Skin of body (tissue), 2 donors: ENCODE measurements around the gene CCL5. TPM values are rescaled to one million over a fixed set of nuclear protein-coding genes. Genes with fewer than 3 reads are reported as not detected.

Experiments
- DNase-seq: peaks from one replicate; lab custom pipeline; 2025; lab: John Stamatoyannopoulos, UW
- total RNA-seq: library from RNA; depleted of rRNA; stranded (reverse); fragments of >200 nt; gene quantifications from one replicate; pipeline ENCODE4 v1.2.3, GENCODE V29; 2014

The CCL5 gene
- total RNA-seq, 1 donor from 2014 or later = 1.4 TPM

- DNase-seq = no peak
Measured at GRCh38 chr17:35868737-35869136, 11.4 kb downstream of the CCL5 start, which contains the start of gene HEATR9. Gene HEATR9, minus strand, starts transcription at chr17:35868891. Its CDS starts 149 bp downstream, at chr17:35868742.

- DNase-seq = no peak
Measured at GRCh38 chr17:35867574-35867973, 12.6 kb downstream of the CCL5 start.

- DNase-seq = no peak
Measured at GRCh38 chr17:35866341-35866950, 13.7 kb downstream of the CCL5 start.

DNA sequence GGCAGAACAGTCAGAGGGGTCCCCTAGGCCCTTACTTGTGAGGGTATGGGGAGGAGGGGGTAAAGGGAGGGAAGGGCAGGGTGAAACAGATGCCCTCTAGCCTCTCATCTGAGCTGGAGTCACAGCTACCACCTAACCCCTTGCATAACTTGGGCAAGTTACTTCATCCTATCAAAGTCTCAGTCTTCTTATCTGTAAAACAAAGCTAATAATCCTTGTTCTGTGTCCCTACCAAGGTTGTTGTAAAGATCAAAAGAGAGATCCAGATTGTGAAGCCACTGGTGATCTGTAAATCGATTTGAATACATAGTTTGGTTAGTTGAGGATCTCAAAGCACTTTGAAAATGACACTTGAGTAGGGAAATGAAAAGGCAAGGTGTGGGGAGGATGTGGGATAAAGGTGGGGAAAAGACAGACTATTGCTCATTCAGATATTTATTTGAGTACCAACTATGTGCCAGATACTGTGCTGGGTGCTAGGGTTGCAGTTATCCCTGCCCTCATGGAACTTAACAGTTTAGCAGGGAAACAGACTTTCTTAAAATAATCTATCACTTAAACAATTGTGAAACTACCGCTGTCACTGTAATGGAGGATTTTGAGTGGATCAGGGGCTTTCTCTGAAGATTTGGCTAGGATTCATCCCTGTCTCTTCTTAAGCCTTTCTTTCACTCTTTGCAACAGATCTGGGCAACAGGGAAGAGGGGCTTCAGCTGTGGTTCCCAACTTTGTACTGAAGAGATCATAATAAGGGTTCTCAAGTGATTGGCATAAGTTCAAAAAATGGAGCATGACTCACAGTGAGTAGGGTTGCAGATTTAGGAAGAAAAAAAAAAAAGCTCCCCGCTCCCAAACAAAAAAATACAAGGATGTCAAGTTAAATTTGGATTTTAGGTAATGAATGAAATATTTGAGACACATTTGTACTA, 14.5 kb downstream of the CCL5 start:
- no peak for DNase-seq

DNA sequence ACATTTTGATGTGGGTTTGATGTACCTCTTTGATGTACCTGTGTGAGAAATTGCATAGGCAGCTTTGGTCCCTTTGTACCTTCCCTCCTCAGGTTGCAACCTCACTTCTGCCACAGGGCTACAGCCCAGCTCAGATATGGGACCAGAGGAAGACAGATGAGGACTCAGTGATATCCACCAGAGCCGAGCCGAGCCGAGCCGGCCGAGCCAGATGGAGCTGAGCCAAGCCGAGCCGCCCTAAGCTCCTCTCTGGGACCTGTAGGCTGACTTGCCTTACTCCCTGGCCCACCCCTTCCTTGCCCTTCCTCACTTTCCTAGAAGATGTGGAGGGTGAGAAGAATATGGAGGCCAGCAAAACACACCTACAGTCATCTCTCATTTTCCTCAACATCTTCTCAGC, 15.3 kb downstream of the CCL5 start:
- no peak for DNase-seq

DNA sequence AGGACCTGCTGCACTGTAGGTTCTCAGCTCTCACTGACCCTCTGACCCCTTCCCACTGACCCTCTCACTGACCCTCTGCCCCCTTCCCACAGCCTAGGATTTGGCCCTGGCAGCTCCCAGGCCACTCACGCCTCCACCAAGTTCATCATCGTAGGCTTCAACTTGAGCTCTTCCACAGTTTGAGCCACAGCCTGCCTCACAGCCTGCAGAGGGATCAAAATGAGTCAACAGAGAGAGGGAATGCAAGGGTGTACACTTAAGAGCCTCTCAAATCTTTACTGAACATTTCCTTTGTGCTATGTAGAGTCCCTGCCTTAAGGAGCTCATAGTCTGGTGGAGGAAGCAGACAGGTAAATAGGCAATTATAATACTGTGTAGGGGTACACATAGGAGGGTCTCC, 23.6 kb downstream of the CCL5 start:
- no peak for DNase-seq

- DNase-seq = no peak
Measured at GRCh38 chr17:35855965-35856364, 24.2 kb downstream of the CCL5 start.

DNA sequence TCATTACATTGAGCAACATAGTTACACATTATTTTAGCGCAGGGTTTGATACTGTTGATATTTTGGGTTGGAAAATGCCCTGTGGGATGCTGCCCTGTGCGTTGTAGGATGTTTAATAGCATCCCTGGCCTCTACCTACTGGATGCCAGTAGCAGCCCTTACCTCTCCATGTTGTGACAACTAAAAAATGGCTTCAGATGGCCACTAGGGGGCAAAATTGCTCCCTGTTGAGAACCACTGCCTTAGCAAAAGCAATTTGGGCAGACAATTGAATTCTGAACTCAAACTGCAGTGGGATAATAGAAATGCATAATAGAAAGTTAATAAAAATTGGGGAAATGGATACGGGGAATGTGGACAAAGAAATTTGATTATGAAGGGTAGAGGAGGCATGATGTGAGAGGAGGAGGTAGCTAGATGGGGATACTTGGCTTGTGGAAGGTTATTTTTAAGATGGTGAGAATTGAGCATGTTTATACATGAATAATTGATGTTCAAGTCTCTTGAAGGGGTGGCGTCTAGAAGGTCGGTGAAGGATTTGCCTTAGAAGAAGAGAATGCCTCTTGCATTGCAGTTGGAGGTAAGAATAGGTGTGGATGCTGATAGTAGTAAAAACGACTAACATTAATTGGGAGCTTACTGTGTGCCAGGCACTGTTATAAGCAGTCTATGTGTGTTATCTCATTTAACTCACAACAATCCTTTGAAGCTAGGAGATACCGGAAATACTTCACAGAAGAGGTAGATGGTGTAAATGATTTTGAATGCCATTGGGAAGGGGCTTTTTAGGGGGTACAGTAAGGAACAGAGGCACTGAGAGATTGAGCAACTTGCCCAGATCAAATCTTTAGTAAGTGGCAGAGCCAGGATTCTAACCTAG, 30.5 kb downstream of the CCL5 start:
- no peak for DNase-seq

DNA sequence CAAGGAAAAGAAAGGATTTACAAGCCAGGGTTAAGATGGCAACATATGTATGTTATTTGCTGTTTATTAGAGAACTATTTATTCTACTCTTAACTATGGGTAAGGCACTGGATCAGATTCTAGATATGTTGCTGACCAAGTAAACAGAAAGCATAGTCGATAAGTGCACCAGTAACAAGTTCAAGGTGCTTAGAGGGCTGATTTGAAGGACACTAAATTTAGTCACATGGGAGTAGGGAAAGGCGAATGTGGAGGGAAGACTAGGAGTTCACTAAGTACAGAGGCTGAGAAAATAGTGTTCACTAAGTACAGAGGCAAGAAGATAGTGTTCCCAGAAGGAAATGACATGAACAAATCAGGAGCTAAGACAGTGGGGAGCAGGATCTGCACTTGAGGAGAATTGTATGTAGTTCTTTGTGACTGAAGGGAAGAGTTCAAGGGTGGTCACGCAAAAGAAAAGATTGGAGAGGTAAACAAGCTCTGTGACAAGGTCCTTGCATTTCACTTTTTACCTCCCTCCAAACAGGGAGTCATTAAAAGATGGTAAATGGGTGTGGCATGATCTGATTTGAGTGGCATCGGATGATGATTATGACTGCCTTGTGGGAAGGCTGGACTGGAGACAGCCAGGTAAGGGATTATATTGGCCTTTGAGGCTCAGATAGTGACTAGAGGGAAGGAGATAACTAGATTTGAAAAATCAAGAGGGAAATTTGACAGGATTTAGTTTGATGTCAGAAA, 32.4 kb downstream of the CCL5 start:
- no peak for DNase-seq

DNA sequence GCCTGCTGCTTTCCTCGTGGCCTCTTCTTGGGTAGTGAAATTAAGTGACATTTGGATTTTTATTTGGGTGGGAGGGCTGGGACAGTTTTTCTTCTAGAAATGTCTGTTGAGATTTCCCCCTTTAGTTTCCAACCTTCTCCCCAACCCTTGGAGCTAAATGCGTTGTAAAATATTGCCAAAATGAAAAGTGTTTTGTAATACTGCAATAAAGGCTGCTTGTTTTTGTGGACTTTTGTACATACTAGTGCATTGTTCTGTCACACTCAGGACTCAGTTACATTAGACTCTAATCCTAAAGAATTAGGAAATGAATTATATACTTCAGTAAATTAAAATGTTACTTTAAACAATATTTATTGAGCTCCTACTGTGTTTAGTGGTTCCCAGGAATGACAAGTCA, 33.2 kb downstream of the CCL5 start:
- DNase-seq = no peak

DNA sequence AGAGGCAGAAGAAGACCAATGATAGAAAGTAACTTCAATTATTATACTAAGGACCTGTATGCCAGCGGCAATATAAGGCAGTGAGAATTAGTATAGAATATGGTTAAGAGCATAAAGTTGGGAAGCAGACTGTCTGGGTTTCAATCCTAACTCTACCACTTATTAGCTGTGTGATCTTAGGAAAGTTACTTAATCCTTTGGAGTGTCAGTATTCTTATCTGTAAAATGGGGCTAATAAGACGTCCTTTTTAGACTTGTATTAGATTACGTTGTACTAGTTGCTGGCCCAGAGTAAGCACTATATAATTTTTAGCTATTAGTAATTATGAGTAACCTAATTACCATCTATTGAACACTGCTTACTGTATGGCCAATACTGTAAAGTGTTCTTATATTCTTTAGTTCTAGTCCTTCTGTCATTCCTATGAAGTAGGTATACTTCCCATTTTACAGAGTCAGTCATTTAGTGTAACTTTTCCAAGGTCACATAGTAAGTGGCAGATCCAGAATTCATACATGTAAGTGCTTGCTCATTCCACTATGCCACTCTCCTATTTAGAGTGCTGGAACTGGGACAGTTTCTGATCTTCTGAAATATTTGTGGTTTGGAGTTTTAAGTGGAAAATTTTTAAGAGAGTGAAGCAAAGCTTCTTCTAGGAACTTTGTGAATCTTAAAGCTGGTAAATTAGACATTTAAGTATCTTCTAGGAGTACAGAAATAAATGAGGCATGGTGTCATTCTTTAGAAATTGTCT, 33.9 kb downstream of the CCL5 start:
- DNase-seq = no peak

GRCh38 chr17:35844547-35844946, 35.6 kb downstream of the CCL5 start:
- no peak for DNase-seq

- DNase-seq = no peak
Measured at GRCh38 chr17:35843698-35844097, 36.5 kb downstream of the CCL5 start.

- DNase-seq = no peak
Measured at GRCh38 chr17:35842239-35842638, 37.9 kb downstream of the CCL5 start.

GRCh38 chr17:35841505-35841904, 38.7 kb downstream of the CCL5 start:
- no peak for DNase-seq

DNA sequence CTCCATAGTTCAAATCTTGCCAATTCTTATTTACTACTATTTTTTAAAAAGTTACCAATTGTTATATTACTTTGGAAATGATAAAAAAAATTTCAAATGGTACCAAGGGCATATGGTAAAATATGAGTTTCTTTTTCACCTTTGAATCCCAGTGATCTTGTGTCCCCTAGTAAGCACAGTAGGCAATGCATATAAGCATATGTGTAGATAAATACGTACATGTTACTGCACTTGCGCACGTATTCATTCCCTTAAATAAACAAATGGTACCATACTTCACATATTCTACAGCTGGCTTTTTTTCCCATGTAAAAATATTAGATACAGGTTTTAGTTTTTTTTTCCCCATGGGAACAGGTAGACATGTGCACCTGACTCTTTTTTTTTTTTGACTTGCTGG, 39.1 kb downstream of the CCL5 start:
- DNase-seq = no peak

GRCh38 chr17:35825206-35825605, 55.0 kb downstream of the CCL5 start:
- DNase-seq = no peak
